HG03565 (cell line): ENCODE measurements around the gene ULBP3.
"Not testable (repeated sequence)": the region's sequence is repeated elsewhere in the genome, so short reads cannot be mapped to it uniquely, and the experiment has no call there.

Experiments
- ATAC-seq: cut with Tn5 transposase; IDR thresholded peaks from one replicate; pipeline ENCODE4 v1.9.1; 2021; ENCODE audit warnings: mild to moderate bottlenecking, moderate library complexity; ENCODE audit not compliant: unreplicated experiment

The ULBP3 gene

GRCh38 chr6:150078788-150079187, 9.9 kb upstream of the ULBP3 start:
- no peak for ATAC-seq

GRCh38 chr6:150076196-150076893, 7.4 kb upstream of the ULBP3 start:
- ATAC-seq: no peak

GRCh38 chr6:150075034-150075421, 6.1 kb upstream of the ULBP3 start:
- no peak for ATAC-seq

- ATAC-seq: not testable (repeated sequence)
Measured at GRCh38 chr6:150074396-150075033, 5.6 kb upstream of the ULBP3 start.

GRCh38 chr6:150072201-150072600, 3.3 kb upstream of the ULBP3 start:
- ATAC-seq: no peak

GRCh38 chr6:150070236-150070818, 1.4 kb upstream of the ULBP3 start:
- ATAC-seq: no peak

- ATAC-seq: no peak
Measured at GRCh38 chr6:150069706-150070105, 785 bp upstream of the ULBP3 start.

- no peak for ATAC-seq
Measured at GRCh38 chr6:150068151-150068550, 770 bp downstream of the ULBP3 start.

- ATAC-seq: no peak
Measured at GRCh38 chr6:150065083-150065482, 3.8 kb downstream of the ULBP3 start.

- no peak for ATAC-seq
Measured at GRCh38 chr6:150063640-150064039, 5.3 kb downstream of the ULBP3 start.

GRCh38 chr6:150059973-150060372, 8.9 kb downstream of the ULBP3 start:
- ATAC-seq: not testable (repeated sequence)

GRCh38 chr6:150058986-150059385, 9.9 kb downstream of the ULBP3 start:
- no peak for ATAC-seq

- no peak for ATAC-seq
Measured at GRCh38 chr6:150058231-150058792, 10.6 kb downstream of the ULBP3 start.

- no peak for ATAC-seq
Measured at GRCh38 chr6:150057501-150057951, 11.4 kb downstream of the ULBP3 start.

- ATAC-seq: no peak
Measured at GRCh38 chr6:150056916-150057315, 12.0 kb downstream of the ULBP3 start.

GRCh38 chr6:150056156-150056555, 12.8 kb downstream of the ULBP3 start:
- no peak for ATAC-seq

GRCh38 chr6:150055131-150055530, 13.8 kb downstream of the ULBP3 start:
- no peak for ATAC-seq

- no peak for ATAC-seq
Measured at GRCh38 chr6:150053450-150053849, 15.5 kb downstream of the ULBP3 start.

GRCh38 chr6:150050846-150051245, 18.1 kb downstream of the ULBP3 start:
- ATAC-seq: no peak

- no peak for ATAC-seq
Measured at GRCh38 chr6:150048099-150048498, 20.8 kb downstream of the ULBP3 start.

GRCh38 chr6:150046943-150047342, 22.0 kb downstream of the ULBP3 start:
- ATAC-seq: no peak

GRCh38 chr6:150044621-150045145, 24.2 kb downstream of the ULBP3 start:
- no peak for ATAC-seq
